Measurements from ENCODE around the gene KIAA1958. TPM values are rescaled to one million over a fixed set of nuclear protein-coding genes. Genes with fewer than 3 reads are reported as not detected.

KIAA1958 gene
- total and polyA plus RNA-seq, 9 donors: 5.7 to 40.3 (median 24.1) TPM

DNA sequence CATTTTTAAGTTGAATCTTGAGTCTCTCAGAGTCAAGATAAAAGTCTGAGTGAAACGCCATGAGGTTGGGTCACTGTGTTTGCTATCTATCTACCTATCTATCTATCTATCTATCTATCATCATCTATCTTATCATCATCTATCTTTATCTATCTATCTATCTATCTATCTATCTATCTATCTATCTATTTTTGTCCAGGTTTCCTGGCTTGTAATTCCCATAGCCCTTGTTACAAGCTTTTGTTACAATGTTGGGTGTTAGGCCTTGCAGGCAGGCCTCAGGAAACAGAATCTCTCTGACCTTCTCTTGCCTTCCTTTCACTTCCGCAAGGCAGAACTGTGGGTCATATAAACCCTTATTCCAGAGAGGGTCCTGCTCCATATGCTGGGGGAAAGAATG is 12.6 kb upstream of the KIAA1958 start:
- H3K27me3 ChIP-seq: no peaks in the 10 kb centered on the region
- H3K4me1 ChIP-seq (ENCODE audit: insufficient read depth): no peaks in the 10 kb centered on the region
- no peaks in the 10 kb centered on the region for H3K36me3 ChIP-seq
- WGBS, 3 donors: 94 to 97% (median 96%) methylated on average over 2 of the region's 2 CpGs
- no peak overlapping the region for H3K27ac ChIP-seq
- intact Hi-C loops (cut with DNase I): no loop called here
- H3K9me3 ChIP-seq: no peaks in the 10 kb centered on the region
- no peak for DNase-seq
- TF ChIP-seq POLR2A (IDR thresholded peaks at IDR 0.05) (no peak), EP300 (IDR thresholded peaks at IDR 0.05) (no peak)
- TF ChIP-seq, protein P1, sequence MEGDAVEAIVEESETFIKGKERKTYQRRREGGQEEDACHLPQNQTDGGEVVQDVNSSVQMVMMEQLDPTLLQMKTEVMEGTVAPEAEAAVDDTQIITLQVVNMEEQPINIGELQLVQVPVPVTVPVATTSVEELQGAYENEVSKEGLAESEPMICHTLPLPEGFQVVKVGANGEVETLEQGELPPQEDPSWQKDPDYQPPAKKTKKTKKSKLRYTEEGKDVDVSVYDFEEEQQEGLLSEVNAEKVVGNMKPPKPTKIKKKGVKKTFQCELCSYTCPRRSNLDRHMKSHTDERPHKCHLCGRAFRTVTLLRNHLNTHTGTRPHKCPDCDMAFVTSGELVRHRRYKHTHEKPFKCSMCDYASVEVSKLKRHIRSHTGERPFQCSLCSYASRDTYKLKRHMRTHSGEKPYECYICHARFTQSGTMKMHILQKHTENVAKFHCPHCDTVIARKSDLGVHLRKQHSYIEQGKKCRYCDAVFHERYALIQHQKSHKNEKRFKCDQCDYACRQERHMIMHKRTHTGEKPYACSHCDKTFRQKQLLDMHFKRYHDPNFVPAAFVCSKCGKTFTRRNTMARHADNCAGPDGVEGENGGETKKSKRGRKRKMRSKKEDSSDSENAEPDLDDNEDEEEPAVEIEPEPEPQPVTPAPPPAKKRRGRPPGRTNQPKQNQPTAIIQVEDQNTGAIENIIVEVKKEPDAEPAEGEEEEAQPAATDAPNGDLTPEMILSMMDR (IDR thresholded peaks at IDR 0.05): no peak
- H3K4me3 ChIP-seq: no peak overlapping the region

DNA sequence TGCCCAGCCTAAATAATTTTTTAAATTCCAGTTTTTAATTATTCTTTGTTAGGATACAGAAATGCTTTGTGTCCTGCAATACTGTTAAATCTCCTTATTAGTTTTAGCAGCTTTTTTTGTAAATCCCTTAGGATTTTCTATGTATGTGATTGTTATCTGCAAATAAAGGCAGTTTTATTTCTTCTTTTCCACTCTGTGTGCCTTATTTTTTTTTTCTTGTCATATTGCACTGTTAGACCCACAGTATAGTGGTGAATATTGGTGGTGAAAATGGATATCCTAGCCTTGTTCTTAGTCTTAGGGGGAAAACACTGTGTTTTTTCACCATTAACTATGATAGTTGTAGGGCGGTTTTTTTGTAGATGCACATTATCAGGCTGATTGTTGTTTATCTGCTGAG is 11.3 kb upstream of the KIAA1958 start:
- no peaks in the 10 kb centered on the region for H3K36me3 ChIP-seq
- H3K4me3 ChIP-seq: no peak overlapping the region
- H3K27ac ChIP-seq: no peak overlapping the region
- intact Hi-C loops (cut with DNase I): no loop called here
- TF ChIP-seq, protein P1 (IDR thresholded peaks at IDR 0.05): no peak
- no peak for TF ChIP-seq EP300 (IDR thresholded peaks at IDR 0.05)
- WGBS, 3 donors: 98 to 100% (median 99%) methylated on average over 1 of the region's 1 CpG
- no peaks in the 10 kb centered on the region for H3K9me3 ChIP-seq
- DNase-seq: no peak
- no peaks in the 10 kb centered on the region for H3K4me1 ChIP-seq (ENCODE audit: insufficient read depth)
- H3K27me3 ChIP-seq: no peaks in the 10 kb centered on the region

DNA sequence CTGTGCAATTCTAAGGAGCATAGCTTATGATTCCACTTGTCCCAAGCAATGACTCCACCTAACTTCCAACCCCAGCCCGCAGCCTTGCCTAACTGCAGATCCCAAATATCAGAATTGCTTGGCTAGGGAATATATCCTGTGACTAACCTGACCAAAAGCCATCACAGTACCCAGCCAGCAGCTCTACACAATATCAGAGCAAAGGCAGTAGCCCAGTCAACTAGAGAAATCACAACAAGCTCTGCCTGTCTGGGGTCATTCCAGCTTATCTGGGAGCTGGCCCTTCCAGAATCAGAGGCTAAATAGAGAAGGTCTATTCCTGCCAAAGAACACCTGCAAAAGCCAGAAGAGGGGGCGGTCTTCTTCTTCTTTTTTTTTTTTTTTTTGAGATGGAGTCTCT is 9.3 kb upstream of the KIAA1958 start:
- DNase-seq: no peak
- H3K36me3 ChIP-seq: no peaks in the 10 kb centered on the region
- H3K4me1 ChIP-seq (ENCODE audit: insufficient read depth): no peaks in the 10 kb centered on the region
- TF ChIP-seq POLR2A (IDR thresholded peaks at IDR 0.05) (no peak), EP300 (IDR thresholded peaks at IDR 0.05) (no peak)
- TF ChIP-seq, protein P1 (IDR thresholded peaks at IDR 0.05): no peak
- no peak overlapping the region for H3K27ac ChIP-seq
- H3K9me3 ChIP-seq: no peaks in the 10 kb centered on the region
- intact Hi-C loops (cut with DNase I): no loop called here
- WGBS, 3 donors: 93 to 98% (median 97%) methylated on average over 2 of the region's 2 CpGs
- no peaks in the 10 kb centered on the region for H3K27me3 ChIP-seq
- no peak overlapping the region for H3K4me3 ChIP-seq

DNA sequence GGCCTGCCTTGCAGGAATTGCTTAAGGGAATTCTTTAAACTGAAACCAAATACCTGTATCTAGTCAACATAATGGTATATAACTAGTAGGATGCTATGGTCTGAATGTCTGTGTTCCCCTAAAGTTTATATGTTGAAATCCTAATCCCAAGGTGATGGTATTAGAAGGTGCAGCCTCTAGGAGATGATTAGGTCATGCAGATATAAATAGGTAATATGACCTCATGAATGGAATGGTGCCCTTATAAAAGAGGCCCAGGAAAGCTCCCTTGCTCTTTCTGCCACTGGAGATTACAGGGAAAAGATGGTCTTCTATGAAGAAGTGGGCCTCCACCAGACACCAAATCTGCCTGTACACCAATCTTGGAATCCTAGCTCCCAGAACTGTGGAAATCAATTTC is 7.4 kb upstream of the KIAA1958 start:
- intact Hi-C loops (cut with DNase I): no loop called here
- TF ChIP-seq EP300 (IDR thresholded peaks at IDR 0.05) (no peak), POLR2A (IDR thresholded peaks at IDR 0.05) (no peak)
- TF ChIP-seq, protein P1 (IDR thresholded peaks at IDR 0.05): no peak
- Histone ChIP-seq H3K4me1 (ENCODE audit: insufficient read depth) (no peaks in the 10 kb centered on the region), H3K27me3 (no peaks in the 10 kb centered on the region), H3K9me3 (no peaks in the 10 kb centered on the region), H3K36me3 (no peaks in the 10 kb centered on the region), H3K27ac (no peak overlapping the region), H3K4me3 (no peak overlapping the region)
- no peak for DNase-seq

DNA sequence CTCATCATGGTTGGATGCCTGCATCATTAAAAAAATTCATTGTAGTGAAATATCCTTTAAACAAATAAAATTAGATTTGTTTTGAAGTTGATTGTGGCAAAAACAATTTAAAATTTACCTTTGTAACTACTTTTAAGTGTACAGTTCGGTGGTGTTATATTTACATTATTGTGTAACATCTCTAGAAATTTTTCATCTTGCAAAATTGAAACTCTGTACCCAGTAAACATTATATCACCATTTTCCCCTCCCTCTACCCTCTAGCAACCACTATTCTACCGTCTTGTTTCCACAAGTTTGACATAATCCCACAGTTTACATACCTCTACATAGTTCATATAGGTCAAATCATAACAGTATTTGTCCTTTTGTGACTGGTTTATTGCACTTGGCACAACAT is 2.0 kb upstream of the KIAA1958 start:
- H3K4me1 ChIP-seq (ENCODE audit: insufficient read depth): peaks cover 3% of the 10 kb centered on the region
- WGBS, 3 donors: 87 to 96% (median 87%) methylated on average over 2 of the region's 2 CpGs
- no peak overlapping the region for H3K27ac ChIP-seq
- no peak for DNase-seq
- no peaks in the 10 kb centered on the region for H3K36me3 ChIP-seq
- no peak overlapping the region for H3K4me3 ChIP-seq
- intact Hi-C loops (cut with DNase I): loop anchor here in 1 of 4 donors (10.0 kb wide), 1 partner anchor 100 kb away; the partner anchor contains the start of gene HSDL2
- no peaks in the 10 kb centered on the region for H3K27me3 ChIP-seq
- H3K9me3 ChIP-seq: no peaks in the 10 kb centered on the region
- TF ChIP-seq EP300 (IDR thresholded peaks at IDR 0.05) (no peak), POLR2A (IDR thresholded peaks at IDR 0.05) (no peak)
- TF ChIP-seq, protein P1 (IDR thresholded peaks at IDR 0.05): no peak
